Thyroid gland (tissue), 4 donors: ENCODE measurements around the gene CLDN20. TPM values are rescaled to one million over a fixed set of nuclear protein-coding genes. Genes with fewer than 3 reads are reported as not detected.
A peak's percentile ranks its signal among the peaks of the same experiment; 100 is the strongest.

Source experiments
- DNase-seq, 2 donors: peaks; one replicate each; pipeline ENCODE4 v3.0.0-alpha.2; 2019
- H3K27ac ChIP-seq, 3 donors: fragments of 200-600 bp; sonication (generic); 1 replicate in 2 of 3; 2 replicates in 1 of 3; pipeline ENCODE4 v1.5.1; 2016 to 2019; ENCODE audit warnings: mild to moderate bottlenecking in 1 of 3, moderate library complexity in 1 of 3
- H3K27me3 ChIP-seq: fragments of 200-600 bp; sonication (generic); one replicate; pipeline ENCODE4 v1.5.1; 2019
- H3K36me3 ChIP-seq, 2 donors: fragments of 200-600 bp; sonication (generic); one replicate each; pipeline ENCODE4 v1.5.1; 2016 to 2019
- H3K4me1 ChIP-seq, 2 donors: fragments of 200-600 bp; sonication (generic); one replicate each; pipeline ENCODE4 v1.5.1; 2017 to 2019
- H3K4me3 ChIP-seq, 3 donors: fragments of 200-600 bp; sonication (generic); replicated peaks in 1 of 3; 1 replicate in 2 of 3; 2 replicates in 1 of 3; pipeline ENCODE4 v1.5.1; 2016; ENCODE audit warnings: mild to moderate bottlenecking in 1 of 3
- H3K9me3 ChIP-seq: fragments of 200-600 bp; sonication (generic); one replicate; pipeline ENCODE4 v1.5.1; 2017
- CTCF ChIP-seq, 6 experiments: fragments of 200-600 bp in 3 of 6; fragments of 450-650 bp in 3 of 6; sonication (generic) in 3 of 6; IDR thresholded peaks; one replicate each; pipeline ENCODE4 v1.5.1; 2016 to 2019; ENCODE audit warnings: antibody characterized with exemption in 6 of 6, mild to moderate bottlenecking in 2 of 6, inconsistent platforms in 1 of 6, moderate library complexity in 1 of 6
- POLR2A ChIP-seq, 2 donors: fragments of 450-650 bp; IDR thresholded peaks; one replicate each; pipeline ENCODE4 v1.6.1; 2017; ENCODE audit warnings: antibody characterized with exemption in 2 of 2, mild to moderate bottlenecking in 2 of 2, moderate library complexity in 1 of 2
- WGBS, 2 donors: methylation state at CpG; one replicate each; pipeline ENCODE4 v1.1.5; 2017; 5-methylcytosine and 5-hydroxymethylcytosine counted together
- intact Hi-C: fragments of 100-400 bp; cut with DNase I; formaldehyde crosslinking; loops from one replicate; pipeline ENCODE4 v1.15.1; 2023
- total RNA-seq, 4 donors: library from RNA; depleted of rRNA; stranded (reverse); fragments of >200 nt; gene quantifications; one replicate each; pipeline ENCODE4 v1.2.3, GENCODE V29; 2016

CLDN20 gene
- total RNA-seq, 4 donors from 2014 or later, result not detected

GRCh38 chr6:155315516-155315871 lies 51.7 kb downstream of the CLDN20 start:
- Histone ChIP-seq H3K27ac (peak overlapping the region in 2 of 3 donors; percentile 79 to 80), H3K4me1 (peaks cover 0 to 4% of the 10 kb centered on the region in 2 donors), H3K9me3 (no peaks in the 10 kb centered on the region), H3K4me3 (peak overlapping the region in 2 of 3 donors; percentile 35 to 74), H3K27me3 (no peaks in the 10 kb centered on the region), H3K36me3 (no peaks in the 10 kb centered on the region)
- 50 to 55% methylated on average over 3 of the region's 3 CpGs for WGBS, 2 donors
- no peak for TF ChIP-seq CTCF (IDR thresholded peaks at IDR 0.05)
- TF ChIP-seq POLR2A (IDR thresholded peaks at IDR 0.05), result no peak
- no peak for DNase-seq
- intact Hi-C loops, result no loop called here

- Histone ChIP-seq H3K4me1 (peaks cover 0 to 4% of the 10 kb centered on the region in 2 donors), H3K4me3 (no peak overlapping the region), H3K27me3 (no peaks in the 10 kb centered on the region), H3K36me3 (no peaks in the 10 kb centered on the region), H3K27ac (no peak overlapping the region), H3K9me3 (no peaks in the 10 kb centered on the region)
- TF ChIP-seq POLR2A (IDR thresholded peaks at IDR 0.05) (no peak), CTCF (IDR thresholded peaks at IDR 0.05) (no peak)
- no peak for DNase-seq
- intact Hi-C loops, result no loop called here
- WGBS, 2 donors, result 92 to 94% methylated on average over 1 of the region's 1 CpG
Measured at GRCh38 chr6:155316419-155316818, 52.6 kb downstream of the CLDN20 start.

- Histone ChIP-seq H3K9me3 (no peaks in the 10 kb centered on the region), H3K4me1 (peaks cover 0 to 4% of the 10 kb centered on the region in 2 donors), H3K27ac (no peak overlapping the region), H3K36me3 (no peaks in the 10 kb centered on the region), H3K27me3 (no peaks in the 10 kb centered on the region), H3K4me3 (no peak overlapping the region)
- DNase-seq, result no peak
- 88 to 94% methylated on average over 1 of the region's 1 CpG for WGBS, 2 donors
- peak in 1 of 6 experiments; percentile 18 for TF ChIP-seq CTCF (IDR thresholded peaks at IDR 0.05)
- no peak for TF ChIP-seq POLR2A (IDR thresholded peaks at IDR 0.05)
- intact Hi-C loops, result no loop called here
Measured at GRCh38 chr6:155317186-155317585, 53.4 kb downstream of the CLDN20 start.

GRCh38 chr6:155319902-155320301 lies 56.1 kb downstream of the CLDN20 start:
- Histone ChIP-seq H3K27me3 (no peaks in the 10 kb centered on the region), H3K4me3 (no peak overlapping the region), H3K27ac (no peak overlapping the region), H3K9me3 (no peaks in the 10 kb centered on the region), H3K36me3 (no peaks in the 10 kb centered on the region), H3K4me1 (no peaks in the 10 kb centered on the region)
- WGBS, 2 donors, result 89 to 90% methylated on average over 4 of the region's 4 CpGs
- TF ChIP-seq POLR2A (IDR thresholded peaks at IDR 0.05) (no peak), CTCF (IDR thresholded peaks at IDR 0.05) (no peak)
- intact Hi-C loops, result loop anchor here (10.0 kb wide), 1 partner anchor 1955 kb away; no protein-coding TSS in a partner anchor
- no peak for DNase-seq

GRCh38 chr6:155324172-155324571 lies 60.4 kb downstream of the CLDN20 start:
- no peak overlapping the region for H3K4me3 ChIP-seq
- H3K36me3 ChIP-seq, result no peaks in the 10 kb centered on the region
- WGBS, 2 donors, result 97% methylated on average over 2 of the region's 2 CpGs
- TF ChIP-seq POLR2A (IDR thresholded peaks at IDR 0.05) (no peak), CTCF (IDR thresholded peaks at IDR 0.05) (no peak)
- H3K9me3 ChIP-seq, result no peaks in the 10 kb centered on the region
- no peaks in the 10 kb centered on the region for H3K27me3 ChIP-seq
- DNase-seq, result no peak
- intact Hi-C loops, result loop anchor here (10.0 kb wide), 1 partner anchor 1951 kb away; no protein-coding TSS in a partner anchor
- no peaks in the 10 kb centered on the region for H3K4me1 ChIP-seq
- H3K27ac ChIP-seq, result no peak overlapping the region
